OCI-LY3 (cell line): ENCODE measurements around the gene CLCN5.

ENCODE experiments used
- CTCF ChIP-seq: fragments of 200-600, 300-600 bp; sonication (generic); IDR thresholded peaks from 2 replicates; pipeline ENCODE4 v1.5.1; 2014; ENCODE audit warnings: antibody characterized with exemption, low read length, low read depth
- EZH2phosphoT487 ChIP-seq: fragments of 200-600 bp; shearing (Covaris generic); IDR thresholded peaks from 2 replicates; pipeline ENCODE4 v1.6.1; 2018; ENCODE audit warnings: antibody characterized with exemption, mixed run types, low read depth

GRCh38 chrX:49999087-49999486 is 76.7 kb downstream of the CLCN5 start:
- TF ChIP-seq CTCF (no peak), EZH2phosphoT487 (no peak)
